Fibroblast of skin of left quadriceps (primary cell): ENCODE data around the gene NEGR1.
A peak's percentile ranks its signal among the peaks of the same experiment; 100 is the strongest.

Experiments used
- DNase-seq, 2 experiments: peaks; one replicate each; pipeline ENCODE4 v3.0.0-alpha.2; 2013; ENCODE audit warnings: low read depth in 2 of 2

NEGR1 gene

GRCh38 chr1:71638081-71638766 lies 644.1 kb downstream of the NEGR1 start:
- peak in 1 of 2 experiments; percentile 31 for DNase-seq

GRCh38 chr1:71635568-71635967 lies 646.8 kb downstream of the NEGR1 start:
- DNase-seq: no peak

GRCh38 chr1:71634159-71634558 lies 648.2 kb downstream of the NEGR1 start:
- DNase-seq: no peak

GRCh38 chr1:71630073-71630472 lies 652.3 kb downstream of the NEGR1 start:
- no peak for DNase-seq

GRCh38 chr1:71625004-71625403 lies 657.3 kb downstream of the NEGR1 start:
- DNase-seq: no peak

- DNase-seq: no peak
These were observed 658.5 kb downstream of the NEGR1 start for GRCh38 chr1:71623888-71624287.

- peak; percentile 40 to 42 for DNase-seq
These were observed 660.6 kb downstream of the NEGR1 start for GRCh38 chr1:71621785-71622184.

GRCh38 chr1:71618766-71619530 lies 663.4 kb downstream of the NEGR1 start:
- no peak for DNase-seq

GRCh38 chr1:71618191-71618590 lies 664.1 kb downstream of the NEGR1 start:
- no peak for DNase-seq

- DNase-seq: no peak
These were observed 671.9 kb downstream of the NEGR1 start for GRCh38 chr1:71610476-71610875.

- DNase-seq: no peak
These were observed 679.1 kb downstream of the NEGR1 start for GRCh38 chr1:71603044-71603776.

- no peak for DNase-seq
These were observed 682.3 kb downstream of the NEGR1 start for GRCh38 chr1:71600023-71600422.

GRCh38 chr1:71599306-71599705 lies 683.0 kb downstream of the NEGR1 start:
- no peak for DNase-seq

GRCh38 chr1:71593523-71593922 lies 688.8 kb downstream of the NEGR1 start:
- no peak for DNase-seq

- DNase-seq: no peak
These were observed 689.6 kb downstream of the NEGR1 start for GRCh38 chr1:71592646-71593274.

GRCh38 chr1:71589005-71589404 lies 693.3 kb downstream of the NEGR1 start:
- DNase-seq: no peak

- peak; percentile 20 to 29 for DNase-seq
These were observed 694.4 kb downstream of the NEGR1 start for GRCh38 chr1:71587961-71588360.

- DNase-seq: no peak
These were observed 696.3 kb downstream of the NEGR1 start for GRCh38 chr1:71586030-71586429.

- no peak for DNase-seq
These were observed 698.6 kb downstream of the NEGR1 start for GRCh38 chr1:71583756-71584155.

- no peak for DNase-seq
These were observed 699.7 kb downstream of the NEGR1 start for GRCh38 chr1:71582673-71583072.

- no peak for DNase-seq
These were observed 704.7 kb downstream of the NEGR1 start for GRCh38 chr1:71577451-71578131.

GRCh38 chr1:71572038-71572437 lies 710.3 kb downstream of the NEGR1 start:
- no peak for DNase-seq
